ENCODE results near the gene RPL7A.
"Not testable (repeated sequence)": the region's sequence is repeated elsewhere in the genome, so short reads cannot be mapped to it uniquely, and the experiment has no call there.

RPL7A gene

GRCh38 chr9:133305731-133306130 lies 42.3 kb upstream of the RPL7A start:
- H3K4me3 ChIP-seq (ENCODE audit: low read depth, low read length): no peak overlapping the region
- TF ChIP-seq CTCF (IDR thresholded peaks at IDR 0.05; ENCODE audit: low read depth, low read length): no peak

- H3K4me3 ChIP-seq (ENCODE audit: low read depth, low read length): no peak overlapping the region
- no peak for TF ChIP-seq CTCF (IDR thresholded peaks at IDR 0.05; ENCODE audit: low read depth, low read length)
Measured at GRCh38 chr9:133306242-133307204, 41.5 kb upstream of the RPL7A start.

GRCh38 chr9:133307301-133307700 lies 40.7 kb upstream of the RPL7A start:
- TF ChIP-seq CTCF (IDR thresholded peaks at IDR 0.05; ENCODE audit: low read depth, low read length): no peak
- no peak overlapping the region for H3K4me3 ChIP-seq (ENCODE audit: low read depth, low read length)

- no peak for TF ChIP-seq CTCF (IDR thresholded peaks at IDR 0.05; ENCODE audit: low read depth, low read length)
- H3K4me3 ChIP-seq (ENCODE audit: low read depth, low read length): no peak overlapping the region
Measured at GRCh38 chr9:133309608-133310007, 38.4 kb upstream of the RPL7A start.

GRCh38 chr9:133315997-133316396 lies 32.0 kb upstream of the RPL7A start:
- TF ChIP-seq CTCF (IDR thresholded peaks at IDR 0.05; ENCODE audit: low read depth, low read length): no peak

GRCh38 chr9:133317551-133317950 lies 30.5 kb upstream of the RPL7A start:
- not testable (repeated sequence) for H3K4me3 ChIP-seq (ENCODE audit: low read depth, low read length)

More at GRCh38 chr9:133315997-133316396, 32.0 kb upstream of the RPL7A start:
- no peak overlapping the region for H3K4me3 ChIP-seq (ENCODE audit: low read depth, low read length)

- no peak overlapping the region for H3K4me3 ChIP-seq (ENCODE audit: low read depth, low read length)
- TF ChIP-seq CTCF (IDR thresholded peaks at IDR 0.05; ENCODE audit: low read depth, low read length): no peak
Measured at GRCh38 chr9:133320421-133320881, 27.6 kb upstream of the RPL7A start.
